Measurements from ENCODE around the gene PGBD2. TPM values are rescaled to one million over a fixed set of nuclear protein-coding genes. Genes with fewer than 3 reads are reported as not detected.

PGBD2 gene
- total and polyA plus RNA-seq, 9 of the 15 experiments (the other 6 are each of a cell fraction or from before 2014, with no cell fraction given), result 11.9 to 21.8 (median 14.7) TPM

DNA sequence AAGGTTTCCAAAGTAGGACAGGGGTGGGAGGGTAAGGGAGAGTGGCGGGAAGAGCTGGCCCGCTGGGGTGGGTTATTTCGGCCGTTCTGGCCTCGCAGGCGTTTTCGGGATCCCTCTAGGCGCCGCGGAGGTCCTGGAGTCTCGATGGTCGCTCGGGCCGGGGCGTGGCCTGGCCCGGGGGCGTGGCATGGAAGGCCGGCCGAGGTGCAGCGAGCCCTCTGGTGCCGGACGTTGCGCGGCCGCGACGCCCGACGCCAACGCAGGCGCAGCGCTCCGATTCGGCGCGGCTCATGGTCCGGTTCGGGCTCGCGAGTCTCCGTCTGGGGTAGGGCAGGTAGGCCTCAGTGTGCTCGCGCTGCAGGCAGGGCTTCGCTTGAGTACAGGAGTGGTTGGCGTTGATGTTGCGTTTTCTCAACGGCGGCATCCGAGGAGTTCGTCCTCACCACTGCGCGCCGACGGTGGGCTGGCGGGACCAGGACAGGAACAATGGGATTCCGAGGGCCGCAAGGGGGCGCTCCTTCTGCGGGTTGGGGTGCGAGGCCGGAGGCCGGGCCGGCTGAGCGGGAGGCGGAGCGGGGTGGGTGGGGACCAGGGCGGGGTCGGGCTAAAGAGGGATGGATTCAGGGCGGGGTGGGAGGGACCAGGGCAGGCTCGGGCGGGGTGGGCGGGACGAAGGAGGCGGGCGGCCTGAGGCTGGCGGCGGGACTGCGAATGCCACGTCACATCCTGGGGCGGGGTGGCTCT, at the start of gene PGBD2 (continued):
- no peak for TF ChIP-seq FOXA3 (CRISPR knock-in tag; conservative IDR thresholded peaks at IDR 0.05 in 1 of 2, IDR thresholded peaks at IDR 0.05 in 1 of 2)
- peak; percentile 84; the same call in 1 of the 2 replicates for TF ChIP-seq OTX1 (CRISPR knock-in tag; IDR thresholded peaks at IDR 0.05)
- TF ChIP-seq, protein P1, sequence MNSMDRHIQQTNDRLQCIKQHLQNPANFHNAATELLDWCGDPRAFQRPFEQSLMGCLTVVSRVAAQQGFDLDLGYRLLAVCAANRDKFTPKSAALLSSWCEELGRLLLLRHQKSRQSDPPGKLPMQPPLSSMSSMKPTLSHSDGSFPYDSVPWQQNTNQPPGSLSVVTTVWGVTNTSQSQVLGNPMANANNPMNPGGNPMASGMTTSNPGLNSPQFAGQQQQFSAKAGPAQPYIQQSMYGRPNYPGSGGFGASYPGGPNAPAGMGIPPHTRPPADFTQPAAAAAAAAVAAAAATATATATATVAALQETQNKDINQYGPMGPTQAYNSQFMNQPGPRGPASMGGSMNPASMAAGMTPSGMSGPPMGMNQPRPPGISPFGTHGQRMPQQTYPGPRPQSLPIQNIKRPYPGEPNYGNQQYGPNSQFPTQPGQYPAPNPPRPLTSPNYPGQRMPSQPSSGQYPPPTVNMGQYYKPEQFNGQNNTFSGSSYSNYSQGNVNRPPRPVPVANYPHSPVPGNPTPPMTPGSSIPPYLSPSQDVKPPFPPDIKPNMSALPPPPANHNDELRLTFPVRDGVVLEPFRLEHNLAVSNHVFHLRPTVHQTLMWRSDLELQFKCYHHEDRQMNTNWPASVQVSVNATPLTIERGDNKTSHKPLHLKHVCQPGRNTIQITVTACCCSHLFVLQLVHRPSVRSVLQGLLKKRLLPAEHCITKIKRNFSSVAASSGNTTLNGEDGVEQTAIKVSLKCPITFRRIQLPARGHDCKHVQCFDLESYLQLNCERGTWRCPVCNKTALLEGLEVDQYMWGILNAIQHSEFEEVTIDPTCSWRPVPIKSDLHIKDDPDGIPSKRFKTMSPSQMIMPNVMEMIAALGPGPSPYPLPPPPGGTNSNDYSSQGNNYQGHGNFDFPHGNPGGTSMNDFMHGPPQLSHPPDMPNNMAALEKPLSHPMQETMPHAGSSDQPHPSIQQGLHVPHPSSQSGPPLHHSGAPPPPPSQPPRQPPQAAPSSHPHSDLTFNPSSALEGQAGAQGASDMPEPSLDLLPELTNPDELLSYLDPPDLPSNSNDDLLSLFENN (IDR thresholded peaks at IDR 0.05; ENCODE audit: low read depth in 2 of 2, low read length in 2 of 2), result 0 out of 4 replicates have a peak, but pooled peaks of 1 of the 2 experiments have one; percentile 21
- TF ChIP-seq, protein P2, sequence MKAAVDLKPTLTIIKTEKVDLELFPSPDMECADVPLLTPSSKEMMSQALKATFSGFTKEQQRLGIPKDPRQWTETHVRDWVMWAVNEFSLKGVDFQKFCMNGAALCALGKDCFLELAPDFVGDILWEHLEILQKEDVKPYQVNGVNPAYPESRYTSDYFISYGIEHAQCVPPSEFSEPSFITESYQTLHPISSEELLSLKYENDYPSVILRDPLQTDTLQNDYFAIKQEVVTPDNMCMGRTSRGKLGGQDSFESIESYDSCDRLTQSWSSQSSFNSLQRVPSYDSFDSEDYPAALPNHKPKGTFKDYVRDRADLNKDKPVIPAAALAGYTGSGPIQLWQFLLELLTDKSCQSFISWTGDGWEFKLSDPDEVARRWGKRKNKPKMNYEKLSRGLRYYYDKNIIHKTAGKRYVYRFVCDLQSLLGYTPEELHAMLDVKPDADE (conservative IDR thresholded peaks at IDR 0.05; ENCODE audit: control insufficient read depth, low read depth, low read length), result peak; percentile 66
- no peak; the same call in 1 of the 2 replicates for TF ChIP-seq DPF2 (IDR thresholded peaks at IDR 0.05)
- TF ChIP-seq, protein P3, sequence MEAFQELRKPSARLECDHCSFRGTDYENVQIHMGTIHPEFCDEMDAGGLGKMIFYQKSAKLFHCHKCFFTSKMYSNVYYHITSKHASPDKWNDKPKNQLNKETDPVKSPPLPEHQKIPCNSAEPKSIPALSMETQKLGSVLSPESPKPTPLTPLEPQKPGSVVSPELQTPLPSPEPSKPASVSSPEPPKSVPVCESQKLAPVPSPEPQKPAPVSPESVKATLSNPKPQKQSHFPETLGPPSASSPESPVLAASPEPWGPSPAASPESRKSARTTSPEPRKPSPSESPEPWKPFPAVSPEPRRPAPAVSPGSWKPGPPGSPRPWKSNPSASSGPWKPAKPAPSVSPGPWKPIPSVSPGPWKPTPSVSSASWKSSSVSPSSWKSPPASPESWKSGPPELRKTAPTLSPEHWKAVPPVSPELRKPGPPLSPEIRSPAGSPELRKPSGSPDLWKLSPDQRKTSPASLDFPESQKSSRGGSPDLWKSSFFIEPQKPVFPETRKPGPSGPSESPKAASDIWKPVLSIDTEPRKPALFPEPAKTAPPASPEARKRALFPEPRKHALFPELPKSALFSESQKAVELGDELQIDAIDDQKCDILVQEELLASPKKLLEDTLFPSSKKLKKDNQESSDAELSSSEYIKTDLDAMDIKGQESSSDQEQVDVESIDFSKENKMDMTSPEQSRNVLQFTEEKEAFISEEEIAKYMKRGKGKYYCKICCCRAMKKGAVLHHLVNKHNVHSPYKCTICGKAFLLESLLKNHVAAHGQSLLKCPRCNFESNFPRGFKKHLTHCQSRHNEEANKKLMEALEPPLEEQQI (IDR thresholded peaks at IDR 0.05), result peak; percentile 78; the same call in 1 of the 2 replicates
- TF ChIP-seq ZNF143 (CRISPR knock-in tag; IDR thresholded peaks at IDR 0.05), result 0 out of 2 replicates have a peak, but pooled peaks have one; percentile 19
- TF ChIP-seq HSF4 (CRISPR knock-in tag; IDR thresholded peaks at IDR 0.05; ENCODE audit: borderline replicate concordance), result no peak
- TF ChIP-seq FOXA1 (IDR thresholded peaks at IDR 0.05; ENCODE audit: borderline replicate concordance), result no peak
- TF ChIP-seq HES1 (IDR thresholded peaks at IDR 0.05; ENCODE audit: low read depth), result no peak
- TF ChIP-seq ZNF134 (CRISPR knock-in tag; conservative IDR thresholded peaks at IDR 0.05), result no peak
- TF ChIP-seq ZC3H4 (CRISPR knock-in tag; IDR thresholded peaks at IDR 0.05; ENCODE audit: borderline replicate concordance), result no peak
- no peak for TF ChIP-seq YBX1 (IDR thresholded peaks at IDR 0.05)
- TF ChIP-seq, protein P4, sequence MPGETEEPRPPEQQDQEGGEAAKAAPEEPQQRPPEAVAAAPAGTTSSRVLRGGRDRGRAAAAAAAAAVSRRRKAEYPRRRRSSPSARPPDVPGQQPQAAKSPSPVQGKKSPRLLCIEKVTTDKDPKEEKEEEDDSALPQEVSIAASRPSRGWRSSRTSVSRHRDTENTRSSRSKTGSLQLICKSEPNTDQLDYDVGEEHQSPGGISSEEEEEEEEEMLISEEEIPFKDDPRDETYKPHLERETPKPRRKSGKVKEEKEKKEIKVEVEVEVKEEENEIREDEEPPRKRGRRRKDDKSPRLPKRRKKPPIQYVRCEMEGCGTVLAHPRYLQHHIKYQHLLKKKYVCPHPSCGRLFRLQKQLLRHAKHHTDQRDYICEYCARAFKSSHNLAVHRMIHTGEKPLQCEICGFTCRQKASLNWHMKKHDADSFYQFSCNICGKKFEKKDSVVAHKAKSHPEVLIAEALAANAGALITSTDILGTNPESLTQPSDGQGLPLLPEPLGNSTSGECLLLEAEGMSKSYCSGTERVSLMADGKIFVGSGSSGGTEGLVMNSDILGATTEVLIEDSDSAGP (CRISPR knock-in tag; IDR thresholded peaks at IDR 0.05), result peak; percentile 29; the same call in 1 of the 2 replicates
- TF ChIP-seq SRSF1 (IDR thresholded peaks at IDR 0.05; ENCODE audit: low read depth, low read length), result no peak
